ENCODE data around the gene FBLN7.

FBLN7 gene

GRCh38 chr2:112140899-112141625 is 2.9 kb downstream of the FBLN7 start:
- TF ChIP-seq CTCF (IDR thresholded peaks at IDR 0.05; ENCODE audit: low read depth, low read length), result no peak
- H3K4me3 ChIP-seq (replicated peaks in 1 of 2; ENCODE audit: low read depth in 2 of 2, low read length in 2 of 2), result no peak overlapping the region
- DNase-seq (ENCODE audit: low read depth in 2 of 2), result no peak

GRCh38 chr2:112141626-112142007 is 3.4 kb downstream of the FBLN7 start:
- TF ChIP-seq CTCF (IDR thresholded peaks at IDR 0.05; ENCODE audit: low read depth, low read length), result no peak
- no peak for DNase-seq (ENCODE audit: low read depth in 2 of 2)

GRCh38 chr2:112142525-112143078 is 4.4 kb downstream of the FBLN7 start:
- no peak for DNase-seq (ENCODE audit: low read depth in 2 of 2)
- H3K4me3 ChIP-seq (replicated peaks in 1 of 2; ENCODE audit: low read depth in 2 of 2, low read length in 2 of 2), result no peak overlapping the region
- TF ChIP-seq CTCF (IDR thresholded peaks at IDR 0.05; ENCODE audit: low read depth, low read length), result no peak

More at GRCh38 chr2:112141626-112142007, 3.4 kb downstream of the FBLN7 start:
- no peak overlapping the region for H3K4me3 ChIP-seq (replicated peaks in 1 of 2; ENCODE audit: low read depth in 2 of 2, low read length in 2 of 2)

- H3K4me3 ChIP-seq (replicated peaks in 1 of 2; ENCODE audit: low read depth in 2 of 2, low read length in 2 of 2), result no peak overlapping the region
- DNase-seq (ENCODE audit: low read depth in 2 of 2), result no peak
- no peak for TF ChIP-seq CTCF (IDR thresholded peaks at IDR 0.05; ENCODE audit: low read depth, low read length)
These were observed 5.0 kb downstream of the FBLN7 start for GRCh38 chr2:112143150-112143549.

- DNase-seq (ENCODE audit: low read depth in 2 of 2), result no peak
- no peak overlapping the region for H3K4me3 ChIP-seq (replicated peaks in 1 of 2; ENCODE audit: low read depth in 2 of 2, low read length in 2 of 2)
- TF ChIP-seq CTCF (IDR thresholded peaks at IDR 0.05; ENCODE audit: low read depth, low read length), result no peak
These were observed 6.8 kb downstream of the FBLN7 start for GRCh38 chr2:112144966-112145365.

GRCh38 chr2:112147382-112148168 is 9.4 kb downstream of the FBLN7 start:
- no peak overlapping the region for H3K4me3 ChIP-seq (replicated peaks in 1 of 2; ENCODE audit: low read depth in 2 of 2, low read length in 2 of 2)
- peak; percentile 40 to 68 for DNase-seq (ENCODE audit: low read depth in 2 of 2)
- no peak for TF ChIP-seq CTCF (IDR thresholded peaks at IDR 0.05; ENCODE audit: low read depth, low read length)
